Measurements from ENCODE around the gene FOXN4.

DNA sequence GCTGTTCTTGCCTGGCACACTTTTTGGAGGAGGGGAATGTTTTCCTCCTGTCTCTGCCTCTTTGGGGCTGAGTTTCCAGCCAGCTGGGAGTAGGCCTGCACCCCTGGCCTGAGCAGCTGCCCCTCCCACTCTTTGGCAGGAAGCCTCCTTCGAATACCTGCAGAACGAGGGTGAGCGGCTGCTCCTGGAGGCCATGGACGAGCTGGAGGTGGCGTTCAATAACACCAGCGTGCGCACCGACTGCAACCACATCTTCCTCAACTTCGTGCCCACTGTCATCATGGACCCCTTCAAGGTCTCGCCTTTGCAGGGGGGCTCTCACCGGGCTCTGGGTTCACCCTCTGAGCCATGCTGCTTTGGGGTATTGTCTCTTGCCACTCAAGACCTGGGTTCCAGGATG, 69.4 kb downstream of the FOXN4 start:
- TF ChIP-seq, protein P1, sequence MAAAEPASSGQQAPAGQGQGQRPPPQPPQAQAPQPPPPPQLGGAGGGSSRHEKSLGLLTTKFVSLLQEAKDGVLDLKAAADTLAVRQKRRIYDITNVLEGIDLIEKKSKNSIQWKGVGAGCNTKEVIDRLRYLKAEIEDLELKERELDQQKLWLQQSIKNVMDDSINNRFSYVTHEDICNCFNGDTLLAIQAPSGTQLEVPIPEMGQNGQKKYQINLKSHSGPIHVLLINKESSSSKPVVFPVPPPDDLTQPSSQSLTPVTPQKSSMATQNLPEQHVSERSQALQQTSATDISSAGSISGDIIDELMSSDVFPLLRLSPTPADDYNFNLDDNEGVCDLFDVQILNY (CRISPR knock-in tag; IDR thresholded peaks at IDR 0.05), result no peak
- TF ChIP-seq, protein P2, sequence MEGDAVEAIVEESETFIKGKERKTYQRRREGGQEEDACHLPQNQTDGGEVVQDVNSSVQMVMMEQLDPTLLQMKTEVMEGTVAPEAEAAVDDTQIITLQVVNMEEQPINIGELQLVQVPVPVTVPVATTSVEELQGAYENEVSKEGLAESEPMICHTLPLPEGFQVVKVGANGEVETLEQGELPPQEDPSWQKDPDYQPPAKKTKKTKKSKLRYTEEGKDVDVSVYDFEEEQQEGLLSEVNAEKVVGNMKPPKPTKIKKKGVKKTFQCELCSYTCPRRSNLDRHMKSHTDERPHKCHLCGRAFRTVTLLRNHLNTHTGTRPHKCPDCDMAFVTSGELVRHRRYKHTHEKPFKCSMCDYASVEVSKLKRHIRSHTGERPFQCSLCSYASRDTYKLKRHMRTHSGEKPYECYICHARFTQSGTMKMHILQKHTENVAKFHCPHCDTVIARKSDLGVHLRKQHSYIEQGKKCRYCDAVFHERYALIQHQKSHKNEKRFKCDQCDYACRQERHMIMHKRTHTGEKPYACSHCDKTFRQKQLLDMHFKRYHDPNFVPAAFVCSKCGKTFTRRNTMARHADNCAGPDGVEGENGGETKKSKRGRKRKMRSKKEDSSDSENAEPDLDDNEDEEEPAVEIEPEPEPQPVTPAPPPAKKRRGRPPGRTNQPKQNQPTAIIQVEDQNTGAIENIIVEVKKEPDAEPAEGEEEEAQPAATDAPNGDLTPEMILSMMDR (IDR thresholded peaks at IDR 0.05), result no peak
- TF ChIP-seq, protein P3, sequence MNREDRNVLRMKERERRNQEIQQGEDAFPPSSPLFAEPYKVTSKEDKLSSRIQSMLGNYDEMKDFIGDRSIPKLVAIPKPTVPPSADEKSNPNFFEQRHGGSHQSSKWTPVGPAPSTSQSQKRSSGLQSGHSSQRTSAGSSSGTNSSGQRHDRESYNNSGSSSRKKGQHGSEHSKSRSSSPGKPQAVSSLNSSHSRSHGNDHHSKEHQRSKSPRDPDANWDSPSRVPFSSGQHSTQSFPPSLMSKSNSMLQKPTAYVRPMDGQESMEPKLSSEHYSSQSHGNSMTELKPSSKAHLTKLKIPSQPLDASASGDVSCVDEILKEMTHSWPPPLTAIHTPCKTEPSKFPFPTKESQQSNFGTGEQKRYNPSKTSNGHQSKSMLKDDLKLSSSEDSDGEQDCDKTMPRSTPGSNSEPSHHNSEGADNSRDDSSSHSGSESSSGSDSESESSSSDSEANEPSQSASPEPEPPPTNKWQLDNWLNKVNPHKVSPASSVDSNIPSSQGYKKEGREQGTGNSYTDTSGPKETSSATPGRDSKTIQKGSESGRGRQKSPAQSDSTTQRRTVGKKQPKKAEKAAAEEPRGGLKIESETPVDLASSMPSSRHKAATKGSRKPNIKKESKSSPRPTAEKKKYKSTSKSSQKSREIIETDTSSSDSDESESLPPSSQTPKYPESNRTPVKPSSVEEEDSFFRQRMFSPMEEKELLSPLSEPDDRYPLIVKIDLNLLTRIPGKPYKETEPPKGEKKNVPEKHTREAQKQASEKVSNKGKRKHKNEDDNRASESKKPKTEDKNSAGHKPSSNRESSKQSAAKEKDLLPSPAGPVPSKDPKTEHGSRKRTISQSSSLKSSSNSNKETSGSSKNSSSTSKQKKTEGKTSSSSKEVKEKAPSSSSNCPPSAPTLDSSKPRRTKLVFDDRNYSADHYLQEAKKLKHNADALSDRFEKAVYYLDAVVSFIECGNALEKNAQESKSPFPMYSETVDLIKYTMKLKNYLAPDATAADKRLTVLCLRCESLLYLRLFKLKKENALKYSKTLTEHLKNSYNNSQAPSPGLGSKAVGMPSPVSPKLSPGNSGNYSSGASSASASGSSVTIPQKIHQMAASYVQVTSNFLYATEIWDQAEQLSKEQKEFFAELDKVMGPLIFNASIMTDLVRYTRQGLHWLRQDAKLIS (CRISPR knock-in tag; IDR thresholded peaks at IDR 0.05; ENCODE audit: borderline replicate concordance), result no peak
- TF ChIP-seq, protein P4, sequence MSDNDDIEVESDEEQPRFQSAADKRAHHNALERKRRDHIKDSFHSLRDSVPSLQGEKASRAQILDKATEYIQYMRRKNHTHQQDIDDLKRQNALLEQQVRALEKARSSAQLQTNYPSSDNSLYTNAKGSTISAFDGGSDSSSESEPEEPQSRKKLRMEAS (CRISPR knock-in tag; IDR thresholded peaks at IDR 0.05), result no peak
- TF ChIP-seq TEAD4 (CRISPR knock-in tag; IDR thresholded peaks at IDR 0.05), result no peak
- TF ChIP-seq CBFB (CRISPR knock-in tag; IDR thresholded peaks at IDR 0.05; ENCODE audit: low read depth), result no peak

Measured in WTC11 (cell line).